H9 (cell line): ENCODE results near the gene ABCE1. TPM values are rescaled to one million over a fixed set of nuclear protein-coding genes. Genes with fewer than 3 reads are reported as not detected.
A peak's percentile ranks its signal among the peaks of the same experiment; 100 is the strongest.

Source experiments
- DNase-seq: peaks from one replicate; pipeline ENCODE4 v3.0.0-alpha.2; 2017
- H2AFZ ChIP-seq: one replicate; pipeline ENCODE4 v1.6.1; 2013; ENCODE audit warnings: mild to moderate bottlenecking, low read length, control low read depth, moderate library complexity
- H2AK5ac ChIP-seq: 2 replicates; pipeline ENCODE4 v1.6.1; 2013; ENCODE audit warnings: low read length, control low read depth, mixed read lengths; ENCODE audit not compliant: insufficient read length
- H2BK120ac ChIP-seq: one replicate; pipeline ENCODE4 v1.6.1; 2013; ENCODE audit warnings: low read depth, mild to moderate bottlenecking, low read length, control low read depth, inconsistent platforms; ENCODE audit not compliant: poor library complexity, severe bottlenecking
- H2BK12ac ChIP-seq: 2 replicates; pipeline ENCODE4 v1.6.1; 2013; ENCODE audit warnings: low read length, control low read depth, mixed read lengths, low read depth; ENCODE audit not compliant: insufficient read length
- H2BK15ac ChIP-seq: 2 replicates; pipeline ENCODE4 v1.6.1; 2013; ENCODE audit warnings: low read depth, low read length, control low read depth
- H2BK20ac ChIP-seq: one replicate; pipeline ENCODE4 v1.6.1; 2013; ENCODE audit warnings: low read depth, mild to moderate bottlenecking, low read length, control low read depth, inconsistent platforms; ENCODE audit not compliant: poor library complexity, severe bottlenecking
- H2BK5ac ChIP-seq: 2 replicates; pipeline ENCODE4 v1.6.1; 2013; ENCODE audit warnings: low read length, control low read depth, mixed read lengths; ENCODE audit not compliant: insufficient read length
- H3K14ac ChIP-seq: 2 replicates; pipeline ENCODE4 v1.6.1; 2013; ENCODE audit warnings: low read length, control low read depth; ENCODE audit not compliant: insufficient read depth
- H3K18ac ChIP-seq: 2 replicates; pipeline ENCODE4 v1.6.1; 2013; ENCODE audit warnings: low read depth, mild to moderate bottlenecking, mixed read lengths, low read length, control low read depth; ENCODE audit not compliant: insufficient read length
- H3K23ac ChIP-seq: 2 replicates; pipeline ENCODE4 v1.6.1; 2013; ENCODE audit warnings: low read length, control low read depth, mixed read lengths, low read depth; ENCODE audit not compliant: insufficient read length
- H3K23me2 ChIP-seq: 2 replicates; pipeline ENCODE4 v1.6.1; 2013; ENCODE audit warnings: low read depth, mild to moderate bottlenecking, mixed read lengths, low read length, control low read depth; ENCODE audit not compliant: insufficient read length, poor library complexity, severe bottlenecking
- H3K27ac ChIP-seq: 2 replicates; pipeline ENCODE4 v1.5.1; 2013; ENCODE audit warnings: low read length, control low read depth, mixed read lengths, low read depth; ENCODE audit not compliant: insufficient read length
- H3K27me3 ChIP-seq: 2 replicates; pipeline ENCODE4 v1.6.1; 2013; ENCODE audit warnings: low read length, control low read depth, inconsistent platforms; ENCODE audit not compliant: insufficient read depth
- H3K4ac ChIP-seq: 2 replicates; pipeline ENCODE4 v1.6.1; 2013; ENCODE audit warnings: low read depth, mild to moderate bottlenecking, control low read depth, inconsistent platforms, low read length, moderate library complexity
- H3K4me1 ChIP-seq: 2 replicates; pipeline ENCODE4 v1.6.1; 2013; ENCODE audit warnings: low read length, control low read depth, inconsistent platforms; ENCODE audit not compliant: insufficient read depth
- H3K4me2 ChIP-seq: 2 replicates; pipeline ENCODE4 v1.6.1; 2013; ENCODE audit warnings: low read length, control low read depth, mixed read lengths; ENCODE audit not compliant: insufficient read length, insufficient read depth
- H3K56ac ChIP-seq: 2 replicates; pipeline ENCODE4 v1.6.1; 2013; ENCODE audit warnings: low read depth, mild to moderate bottlenecking, mixed read lengths, low read length, control low read depth; ENCODE audit not compliant: insufficient read length
- H3K79me1 ChIP-seq: 2 replicates; pipeline ENCODE4 v1.6.1; 2013; ENCODE audit warnings: low read depth, mild to moderate bottlenecking, moderate library complexity, low read length, control low read depth, inconsistent platforms; ENCODE audit not compliant: insufficient read depth, poor library complexity, severe bottlenecking
- H3K79me2 ChIP-seq: 2 replicates; pipeline ENCODE4 v1.6.1; 2013; ENCODE audit warnings: low read length, control low read depth, inconsistent platforms; ENCODE audit not compliant: insufficient read depth
- H3K9ac ChIP-seq: 2 replicates; pipeline ENCODE4 v1.6.1; 2013; ENCODE audit warnings: low read length, control low read depth, mixed read lengths; ENCODE audit not compliant: insufficient read length; ENCODE audit errors: extremely low read depth
- H3K9me3 ChIP-seq: one replicate; pipeline ENCODE4 v1.6.1; 2013; ENCODE audit warnings: low read depth, low read length, inconsistent platforms; ENCODE audit not compliant: control insufficient read depth
- H3T11ph ChIP-seq: one replicate; pipeline ENCODE4 v1.6.1; 2013; ENCODE audit warnings: mild to moderate bottlenecking, low read length, control low read depth, inconsistent platforms
- H4K20me1 ChIP-seq: one replicate; pipeline ENCODE4 v1.6.1; 2013; ENCODE audit not compliant: control insufficient read depth, insufficient read length, insufficient read depth
- H4K5ac ChIP-seq: 2 replicates; pipeline ENCODE4 v1.6.1; 2013; ENCODE audit warnings: low read depth, mild to moderate bottlenecking, mixed read lengths, low read length, control low read depth; ENCODE audit not compliant: insufficient read length
- H4K8ac ChIP-seq: replicated peaks from 2 replicates; pipeline ENCODE4 v1.6.1; 2013; ENCODE audit warnings: low read length, control low read depth, mixed read lengths, low read depth; ENCODE audit not compliant: insufficient read length
- H4K91ac ChIP-seq: 2 replicates; pipeline ENCODE4 v1.6.1; 2013; ENCODE audit warnings: low read depth, mild to moderate bottlenecking, moderate library complexity, mixed read lengths, low read length, control low read depth; ENCODE audit not compliant: insufficient read length
- H3K27ac Mint-ChIP-seq, 3 experiments: 2 replicates in 2 of 3; 3 replicates in 1 of 3; pipeline ENCODE4 v1.8.0; 2020 to 2021; ENCODE audit warnings: mixed read lengths in 3 of 3, mild to moderate bottlenecking in 1 of 3, moderate library complexity in 1 of 3
- H3K27me3 Mint-ChIP-seq: 2 replicates; pipeline ENCODE4 v1.8.0; 2021; ENCODE audit warnings: low read depth, mild to moderate bottlenecking, moderate library complexity, mixed read lengths
- H3K36me3 Mint-ChIP-seq, 3 experiments: 2 replicates in 2 of 3; 3 replicates in 1 of 3; pipeline ENCODE4 v1.8.0; 2020 to 2021; ENCODE audit warnings: low read depth in 3 of 3, mixed read lengths in 3 of 3; ENCODE audit not compliant: insufficient read depth in 1 of 3
- H3K4me1 Mint-ChIP-seq, 2 experiments: 2 replicates each; pipeline ENCODE4 v1.8.0; 2020; ENCODE audit warnings: mixed read lengths in 2 of 2
- H3K4me3 Mint-ChIP-seq, 2 experiments: 2 replicates in 1 of 2; 3 replicates in 1 of 2; pipeline ENCODE4 v1.8.0; 2020 to 2021; ENCODE audit warnings: mild to moderate bottlenecking in 2 of 2, mixed read lengths in 2 of 2, moderate library complexity in 1 of 2
- H3K9me3 Mint-ChIP-seq, 2 experiments: 2 replicates in 1 of 2; 3 replicates in 1 of 2; pipeline ENCODE4 v1.8.0; 2020; ENCODE audit warnings: mild to moderate bottlenecking in 2 of 2, mixed read lengths in 2 of 2, moderate library complexity in 1 of 2
- WGBS: extraction: QIAGEN DNeasy Blood & Tissue Kit; methylation state at CpG from one replicate; pipeline ENCODE4 v1.1.7; 2013; ENCODE audit warnings: missing lambda C conversion rate, low lambda C conversion rate, mixed read lengths; ENCODE audit not compliant: insufficient read length; ENCODE audit errors: extremely low coverage; 5-methylcytosine and 5-hydroxymethylcytosine counted together
- total RNA-seq: library from RNA; stranded (reverse); gene quantifications from 2 replicates; pipeline ENCODE4 v1.2.1, GENCODE V29; 2021
- TF ChIP-seq, protein P1 (sequence below): fragments of 200-600 bp; sonication (generic); conservative IDR thresholded peaks from 3 replicates; pipeline ENCODE4 v1.8.0; 2021; ENCODE audit warnings: antibody characterized with exemption, mild to moderate bottlenecking

Gene ABCE1
- total RNA-seq, 1 experiment from 2014 or later: 112 TPM

DNA sequence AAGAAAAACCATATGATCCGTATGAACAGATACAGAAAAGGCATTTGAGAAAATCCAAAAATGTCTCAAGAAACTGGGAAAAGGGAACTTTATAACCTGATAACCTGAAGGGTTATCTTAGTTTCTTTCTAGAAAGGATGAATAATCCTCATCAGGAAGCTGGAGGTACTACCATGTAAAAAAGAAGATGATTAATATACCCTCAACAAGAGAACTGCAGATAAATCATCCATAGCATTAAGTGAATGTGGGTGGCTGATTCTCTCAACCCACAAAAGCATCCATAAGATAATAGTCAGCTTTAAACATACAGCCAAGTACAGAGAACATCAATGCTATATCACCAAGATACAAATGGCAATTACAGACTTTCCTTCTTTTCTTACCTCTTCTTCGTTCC lies 26.6 kb upstream of the ABCE1 start:
- peaks cover 5 to 6% (median 6%) of the 10 kb centered on the region in 3 experiments; a peak in 5 of 7 replicates for H3K36me3 Mint-ChIP-seq
- no peak overlapping the region for H2BK12ac ChIP-seq
- H2BK20ac ChIP-seq: no peak overlapping the region
- H4K20me1 ChIP-seq: no peaks in the 10 kb centered on the region
- no peaks in the 10 kb centered on the region for H3K27me3 Mint-ChIP-seq
- no peak overlapping the region for H3K4me3 Mint-ChIP-seq
- H2BK5ac ChIP-seq: no peak overlapping the region
- no peak for DNase-seq
- no peak overlapping the region for H3K4ac ChIP-seq
- no peaks in the 10 kb centered on the region for H3K4me1 ChIP-seq
- H3K79me2 ChIP-seq: no peaks in the 10 kb centered on the region; the same call in 1 of the 2 replicates
- H4K5ac ChIP-seq: no peak overlapping the region
- no peak overlapping the region for H3K27ac ChIP-seq
- no CpG with 5 or more reads among the region's 2 CpGs for WGBS
- no peak overlapping the region for H4K8ac ChIP-seq
- no peak overlapping the region for H2BK120ac ChIP-seq
- no peak overlapping the region for H4K91ac ChIP-seq
- H3K79me1 ChIP-seq: no peaks in the 10 kb centered on the region
- no peak overlapping the region for H3K56ac ChIP-seq
- H3K18ac ChIP-seq: no peak overlapping the region
- H3K9me3 Mint-ChIP-seq: no peaks in the 10 kb centered on the region
- H3K4me2 ChIP-seq: no peak overlapping the region
- no peak overlapping the region for H2AK5ac ChIP-seq
- no peak overlapping the region for H2AFZ ChIP-seq
- H3K9ac ChIP-seq: no peak overlapping the region
- H3K23me2 ChIP-seq: no peaks in the 10 kb centered on the region
- TF ChIP-seq, protein P1, sequence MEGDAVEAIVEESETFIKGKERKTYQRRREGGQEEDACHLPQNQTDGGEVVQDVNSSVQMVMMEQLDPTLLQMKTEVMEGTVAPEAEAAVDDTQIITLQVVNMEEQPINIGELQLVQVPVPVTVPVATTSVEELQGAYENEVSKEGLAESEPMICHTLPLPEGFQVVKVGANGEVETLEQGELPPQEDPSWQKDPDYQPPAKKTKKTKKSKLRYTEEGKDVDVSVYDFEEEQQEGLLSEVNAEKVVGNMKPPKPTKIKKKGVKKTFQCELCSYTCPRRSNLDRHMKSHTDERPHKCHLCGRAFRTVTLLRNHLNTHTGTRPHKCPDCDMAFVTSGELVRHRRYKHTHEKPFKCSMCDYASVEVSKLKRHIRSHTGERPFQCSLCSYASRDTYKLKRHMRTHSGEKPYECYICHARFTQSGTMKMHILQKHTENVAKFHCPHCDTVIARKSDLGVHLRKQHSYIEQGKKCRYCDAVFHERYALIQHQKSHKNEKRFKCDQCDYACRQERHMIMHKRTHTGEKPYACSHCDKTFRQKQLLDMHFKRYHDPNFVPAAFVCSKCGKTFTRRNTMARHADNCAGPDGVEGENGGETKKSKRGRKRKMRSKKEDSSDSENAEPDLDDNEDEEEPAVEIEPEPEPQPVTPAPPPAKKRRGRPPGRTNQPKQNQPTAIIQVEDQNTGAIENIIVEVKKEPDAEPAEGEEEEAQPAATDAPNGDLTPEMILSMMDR: no peak
- H2BK15ac ChIP-seq: no peak overlapping the region
- H3K27me3 ChIP-seq: no peaks in the 10 kb centered on the region
- H3K27ac Mint-ChIP-seq: peak overlapping the region in 1 of 3 experiments; percentile 12; a peak in 1 of 7 replicates
- H3K23ac ChIP-seq: no peak overlapping the region
- peaks cover 2 to 8% of the 10 kb centered on the region in 2 experiments for H3K4me1 Mint-ChIP-seq
- no peak overlapping the region for H3K14ac ChIP-seq
- no peaks in the 10 kb centered on the region for H3K9me3 ChIP-seq
- H3T11ph ChIP-seq: no peak overlapping the region
